H1 (cell line): Measurements from ENCODE around the gene HMCES.

ENCODE experiments used
- CEBPB ChIP-seq: IDR thresholded peaks from 2 replicates; pipeline ENCODE4 v1.6.1; 2012; ENCODE audit warnings: low read depth, low read length
- CHD1 ChIP-seq: IDR thresholded peaks from 2 replicates; pipeline ENCODE4 v1.6.1; 2012; ENCODE audit warnings: low read depth, low read length, improper control_type of control experiment
- CTCF ChIP-seq, 3 experiments: IDR thresholded peaks; 1 replicate in 2 of 3; 2 replicates in 1 of 3; pipeline versions ENCODE4 v1.5.1 to v1.6.1; 2011; ENCODE audit warnings: low read length in 3 of 3, mild to moderate bottlenecking in 3 of 3, inconsistent platforms in 2 of 3, low read depth in 1 of 3, moderate library complexity in 1 of 3; ENCODE audit not compliant: insufficient read depth in 1 of 3; ENCODE audit errors: control extremely low read depth in 1 of 3
- EP300 ChIP-seq, 2 experiments: IDR thresholded peaks; 1 replicate in 1 of 2; 2 replicates in 1 of 2; pipeline ENCODE4 v1.6.1; 2011 to 2012; ENCODE audit warnings: low read depth in 2 of 2, low read length in 2 of 2, mild to moderate bottlenecking in 2 of 2, borderline replicate concordance in 1 of 2, inconsistent platforms in 1 of 2, moderate library complexity in 1 of 2
- EZH2 ChIP-seq: fragments of 200-600 bp; sonication (generic); IDR thresholded peaks from 2 replicates; pipeline ENCODE4 v1.7.1; 2012; ENCODE audit warnings: low read depth, mild to moderate bottlenecking, moderate library complexity, low read length, inconsistent platforms; ENCODE audit not compliant: severe bottlenecking
- GTF2F1 ChIP-seq: IDR thresholded peaks from 2 replicates; pipeline ENCODE4 v1.6.1; 2012; ENCODE audit warnings: low read depth, low read length, improper control_type of control experiment, borderline replicate concordance
- POLR2A ChIP-seq, 2 experiments: IDR thresholded peaks; 1 replicate in 1 of 2; 2 replicates in 1 of 2; pipeline ENCODE4 v1.6.1; 2011; ENCODE audit warnings: low read depth in 2 of 2, low read length in 2 of 2, mild to moderate bottlenecking in 2 of 2; ENCODE audit errors: control extremely low read depth in 1 of 2
- RAD21 ChIP-seq, 2 experiments: IDR thresholded peaks in 1 of 2; conservative IDR thresholded peaks in 1 of 2; 2 replicates each; pipeline ENCODE4 v1.6.1; 2011; ENCODE audit warnings: low read depth in 2 of 2, low read length in 2 of 2, improper control_type of control experiment in 1 of 2, inconsistent platforms in 1 of 2, mild to moderate bottlenecking in 1 of 2, moderate library complexity in 1 of 2
- RFX5 ChIP-seq: IDR thresholded peaks from 2 replicates; pipeline ENCODE4 v1.6.1; 2011; ENCODE audit warnings: low read depth, low read length, improper control_type of control experiment, borderline replicate concordance
- SIN3A ChIP-seq, 2 experiments: IDR thresholded peaks in 1 of 2; conservative IDR thresholded peaks in 1 of 2; 2 replicates each; pipeline ENCODE4 v1.6.1; 2011 to 2012; ENCODE audit warnings: low read length in 2 of 2, improper control_type of control experiment in 1 of 2, low read depth in 1 of 2, mild to moderate bottlenecking in 1 of 2
- SRF ChIP-seq: IDR thresholded peaks from 2 replicates; pipeline ENCODE4 v1.6.1; 2011; ENCODE audit warnings: mild to moderate bottlenecking, low read depth, low read length, moderate library complexity
- SUZ12 ChIP-seq: fragments of 200-600 bp; sonication (generic); IDR thresholded peaks from 2 replicates; pipeline ENCODE4 v1.6.1; 2012; ENCODE audit warnings: mild to moderate bottlenecking, inconsistent platforms, low read length, moderate library complexity, mixed read lengths
- TBP ChIP-seq: IDR thresholded peaks from 2 replicates; pipeline ENCODE4 v1.6.1; 2011; ENCODE audit warnings: low read depth, low read length, improper control_type of control experiment

- TF ChIP-seq CHD1 (no peak), SRF (no peak), CTCF (IDR thresholded peaks at IDR 0.05; ENCODE audit: control extremely low read depth in 1 of 3, insufficient read depth in 1 of 3, low read depth in 1 of 3, low read length in 3 of 3) (no peak), SIN3A (conservative IDR thresholded peaks at IDR 0.05 in 1 of 2, IDR thresholded peaks at IDR 0.05 in 1 of 2; ENCODE audit: low read depth in 1 of 2, low read length in 2 of 2) (no peak), EP300 (IDR thresholded peaks at IDR 0.05; ENCODE audit: borderline replicate concordance in 1 of 2, low read depth in 2 of 2, low read length in 2 of 2) (no peak), SUZ12 (no peak), RAD21 (IDR thresholded peaks at IDR 0.05 in 1 of 2, conservative IDR thresholded peaks at IDR 0.05 in 1 of 2; ENCODE audit: low read depth in 2 of 2, low read length in 2 of 2) (no peak), CEBPB (no peak), POLR2A (IDR thresholded peaks at IDR 0.05; ENCODE audit: control extremely low read depth in 1 of 2, low read depth in 2 of 2, low read length in 2 of 2) (no peak), GTF2F1 (no peak), EZH2 (no peak), RFX5 (no peak), TBP (no peak)
Measured at GRCh38 chr3:129276385-129276784, 2.3 kb upstream of the HMCES start.
